ENCODE data around the gene TOE1. TPM values are rescaled to one million over a fixed set of nuclear protein-coding genes. Genes with fewer than 3 reads are reported as not detected.

Gene TOE1
- total and polyA plus RNA-seq, 12 donors: 3.3 to 17.7 (median 10.1) TPM

DNA sequence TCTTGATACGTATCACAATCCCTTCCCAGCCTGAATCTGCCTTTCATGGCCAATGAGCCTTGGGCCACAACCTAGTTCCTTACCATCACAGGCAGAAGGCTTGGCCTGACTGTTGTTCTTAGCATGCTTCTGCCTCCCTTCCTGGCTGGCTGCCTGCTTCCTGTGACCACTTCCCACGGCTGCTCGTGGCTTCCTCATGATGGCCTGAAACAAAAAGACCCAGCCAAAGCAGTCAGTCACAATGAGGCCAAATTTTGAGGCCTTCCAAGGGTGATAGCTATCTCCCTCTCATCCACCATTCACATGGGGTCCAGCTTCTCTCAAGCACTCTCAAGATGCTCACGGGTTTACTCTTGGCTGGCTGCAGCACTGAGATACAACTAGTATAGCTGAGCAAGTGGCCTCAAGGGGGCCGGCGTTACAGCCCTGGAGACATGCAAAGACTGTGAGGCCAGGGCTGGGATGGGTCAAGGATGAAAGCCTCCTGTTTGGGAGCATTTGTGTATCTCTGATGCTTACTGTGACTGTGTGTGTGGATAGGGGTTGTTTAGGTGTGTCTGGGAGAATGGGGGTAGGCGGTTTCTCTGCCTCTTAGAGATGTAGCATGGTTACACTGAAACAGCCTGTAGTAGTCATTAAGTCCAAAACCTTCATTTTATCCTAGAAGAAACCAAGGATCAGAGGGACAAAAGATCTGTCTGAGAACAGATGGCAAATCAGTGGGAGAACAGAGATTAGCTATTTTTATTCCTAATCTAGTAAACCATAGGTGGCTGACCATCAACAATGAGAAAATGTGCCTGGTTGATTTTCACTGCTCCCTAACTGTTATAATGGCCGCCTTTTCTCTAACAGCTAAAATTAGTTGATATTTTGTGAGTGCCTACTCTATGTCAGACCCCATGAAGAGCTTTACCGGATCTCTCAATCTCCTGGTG lies 5.4 kb upstream of the TOE1 start:
- no peak overlapping the region for H3K4me3 ChIP-seq

DNA sequence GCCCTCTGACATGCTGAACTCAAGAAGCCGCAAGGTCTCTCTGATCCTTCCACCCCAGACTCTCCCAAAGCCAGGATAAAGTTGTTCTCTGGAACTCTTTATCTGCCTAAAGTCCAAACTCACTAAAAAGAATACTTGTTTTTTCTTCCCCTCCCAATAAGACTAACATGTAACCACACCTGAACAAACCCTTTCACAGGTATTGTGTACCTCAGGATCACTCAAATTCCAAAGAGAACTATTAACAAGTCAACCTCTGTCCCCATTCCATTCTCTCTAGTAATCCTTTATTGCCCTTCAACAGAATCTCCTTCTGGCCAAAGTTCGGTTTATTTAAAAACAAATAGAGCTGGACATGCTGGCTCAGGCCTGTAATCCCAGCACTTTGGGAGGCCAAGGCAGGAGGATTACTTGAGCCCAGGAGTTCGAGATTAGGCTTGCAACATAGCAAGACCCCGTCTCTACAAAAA lies 4.1 kb upstream of the TOE1 start:
- Histone ChIP-seq H3K36me3 (replicated peaks in 1 of 2) (peaks cover 0 to 27% of the 10 kb centered on the region in 2 donors), H3K4me1 (replicated peaks in 1 of 2) (peaks cover 10 to 11% of the 10 kb centered on the region in 2 donors), H3K4me3 (no peak overlapping the region), H3K9me3 (replicated peaks in 1 of 3) (no peaks in the 10 kb centered on the region), H3K27ac (no peak overlapping the region), H3K27me3 (no peaks in the 10 kb centered on the region)
- TF ChIP-seq POLR2A (IDR thresholded peaks at IDR 0.05): no peak
- TF ChIP-seq, protein P1, sequence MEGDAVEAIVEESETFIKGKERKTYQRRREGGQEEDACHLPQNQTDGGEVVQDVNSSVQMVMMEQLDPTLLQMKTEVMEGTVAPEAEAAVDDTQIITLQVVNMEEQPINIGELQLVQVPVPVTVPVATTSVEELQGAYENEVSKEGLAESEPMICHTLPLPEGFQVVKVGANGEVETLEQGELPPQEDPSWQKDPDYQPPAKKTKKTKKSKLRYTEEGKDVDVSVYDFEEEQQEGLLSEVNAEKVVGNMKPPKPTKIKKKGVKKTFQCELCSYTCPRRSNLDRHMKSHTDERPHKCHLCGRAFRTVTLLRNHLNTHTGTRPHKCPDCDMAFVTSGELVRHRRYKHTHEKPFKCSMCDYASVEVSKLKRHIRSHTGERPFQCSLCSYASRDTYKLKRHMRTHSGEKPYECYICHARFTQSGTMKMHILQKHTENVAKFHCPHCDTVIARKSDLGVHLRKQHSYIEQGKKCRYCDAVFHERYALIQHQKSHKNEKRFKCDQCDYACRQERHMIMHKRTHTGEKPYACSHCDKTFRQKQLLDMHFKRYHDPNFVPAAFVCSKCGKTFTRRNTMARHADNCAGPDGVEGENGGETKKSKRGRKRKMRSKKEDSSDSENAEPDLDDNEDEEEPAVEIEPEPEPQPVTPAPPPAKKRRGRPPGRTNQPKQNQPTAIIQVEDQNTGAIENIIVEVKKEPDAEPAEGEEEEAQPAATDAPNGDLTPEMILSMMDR (IDR thresholded peaks at IDR 0.05): no peak
- intact Hi-C loops (cut with DNase I): no loop called here
- DNase-seq: no peak
- WGBS, 4 donors: 92 to 96% (median 95%) methylated on average over 4 of the region's 4 CpGs

More for the DNA sequence above, 5.4 kb upstream of the TOE1 start:
- 72 to 79% (median 74%) methylated on average over 9 of the region's 9 CpGs for WGBS, 4 donors
- H3K36me3 ChIP-seq (replicated peaks in 1 of 2): peaks cover 0 to 33% of the 10 kb centered on the region in 2 donors
- no peak for TF ChIP-seq POLR2A (IDR thresholded peaks at IDR 0.05)
- TF ChIP-seq, protein P1 (IDR thresholded peaks at IDR 0.05): no peak
- intact Hi-C loops (cut with DNase I): no loop called here
- DNase-seq: peak in 6 of 7 donors; percentile 31 to 69 (median 56)
- peaks cover 5 to 8% of the 10 kb centered on the region in 2 donors for H3K4me1 ChIP-seq (replicated peaks in 1 of 2)
- H3K27ac ChIP-seq: peak overlapping the region in 1 of 5 donors; percentile 23
- H3K27me3 ChIP-seq: no peaks in the 10 kb centered on the region
- no peaks in the 10 kb centered on the region for H3K9me3 ChIP-seq (replicated peaks in 1 of 3)

DNA sequence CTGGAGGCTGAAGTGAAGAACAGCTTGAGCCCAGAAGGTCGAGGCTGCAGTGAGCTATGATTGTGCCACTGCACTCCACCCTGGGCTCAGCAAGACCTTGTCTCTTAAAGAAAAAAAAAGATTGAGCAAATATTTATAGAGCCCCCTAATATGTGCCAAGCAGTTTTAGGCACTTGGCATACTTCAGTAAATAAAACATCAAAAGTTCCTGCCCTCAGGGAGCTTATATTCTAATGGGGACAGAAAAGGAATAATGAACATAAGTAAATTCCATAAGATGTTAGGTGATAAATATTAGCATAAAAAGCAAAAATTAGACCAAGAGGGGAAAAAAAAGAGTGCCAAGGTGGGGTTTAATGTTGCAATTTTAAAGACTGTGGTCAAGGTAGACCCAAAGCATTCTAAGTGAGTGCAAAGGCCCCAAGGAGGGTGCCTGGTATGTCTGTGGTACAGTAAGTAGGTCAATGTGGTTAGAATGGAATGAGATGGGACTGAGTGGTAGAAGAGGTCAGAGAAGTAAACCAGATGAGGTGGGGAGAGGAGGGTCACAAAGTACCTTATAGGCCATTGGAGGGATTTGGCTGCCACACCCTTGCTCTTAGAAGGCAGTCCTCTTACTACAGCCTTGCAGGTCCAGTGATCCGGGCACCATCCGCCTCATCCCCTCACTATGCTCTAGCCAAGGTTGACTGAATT lies 2.2 kb upstream of the TOE1 start:
- no peak overlapping the region for H3K27ac ChIP-seq
- no peak for DNase-seq
- no peaks in the 10 kb centered on the region for H3K27me3 ChIP-seq
- H3K4me1 ChIP-seq (replicated peaks in 1 of 2): peaks cover 19 to 20% of the 10 kb centered on the region in 2 donors
- no peaks in the 10 kb centered on the region for H3K9me3 ChIP-seq (replicated peaks in 1 of 3)
- H3K4me3 ChIP-seq: no peak overlapping the region
- intact Hi-C loops (cut with DNase I): no loop called here
- H3K36me3 ChIP-seq (replicated peaks in 1 of 2): peaks cover 0 to 26% of the 10 kb centered on the region in 2 donors
- 91 to 100% (median 97%) methylated on average over 3 of the region's 3 CpGs for WGBS, 4 donors
- TF ChIP-seq POLR2A (IDR thresholded peaks at IDR 0.05): no peak
- TF ChIP-seq, protein P1 (IDR thresholded peaks at IDR 0.05): no peak

Data from adrenal gland (tissue), 12 donors.